AG09309 (cell line): ENCODE measurements around the gene RARS2.

ENCODE experiments used
- DNase-seq: peaks from one replicate; pipeline ENCODE4 v3.0.0-alpha.2; 2010; ENCODE audit warnings: low read depth
- H3K4me3 ChIP-seq: 2 replicates; pipeline ENCODE4 v1.5.1; 2011; ENCODE audit warnings: mild to moderate bottlenecking, low read depth, low read length, moderate library complexity; ENCODE audit not compliant: control insufficient read depth
- CTCF ChIP-seq: IDR thresholded peaks from 2 replicates; pipeline ENCODE4 v1.5.1; 2011; ENCODE audit warnings: mild to moderate bottlenecking, low read depth, low read length, inconsistent platforms; ENCODE audit not compliant: insufficient read depth, control insufficient read depth; ENCODE audit errors: missing control alignments

The RARS2 gene

GRCh38 chr6:87482366-87482765 lies 107.4 kb downstream of the RARS2 start:
- H3K4me3 ChIP-seq = no peak overlapping the region
- no peak for DNase-seq
- TF ChIP-seq CTCF = no peak

GRCh38 chr6:87481931-87482330 lies 107.9 kb downstream of the RARS2 start:
- no peak for DNase-seq
- TF ChIP-seq CTCF = no peak
- no peak overlapping the region for H3K4me3 ChIP-seq

- no peak for TF ChIP-seq CTCF
- H3K4me3 ChIP-seq = peak overlapping the region; percentile 85
- DNase-seq = peak; percentile 7
Observed at GRCh38 chr6:87473419-87473903, 116.3 kb downstream of the RARS2 start.

- no peak for TF ChIP-seq CTCF
- peak within 1 kb of the TSS; percentile 85 for H3K4me3 ChIP-seq
- DNase-seq = peak; percentile 13
Observed at GRCh38 chr6:87472525-87473418, 117.0 kb downstream of the RARS2 start, which contains the start of gene SLC35A1. SLC35A1 (plus strand) TSS chr6:87472974; CDS start chr6:87473004, 30 bp downstream.

DNA sequence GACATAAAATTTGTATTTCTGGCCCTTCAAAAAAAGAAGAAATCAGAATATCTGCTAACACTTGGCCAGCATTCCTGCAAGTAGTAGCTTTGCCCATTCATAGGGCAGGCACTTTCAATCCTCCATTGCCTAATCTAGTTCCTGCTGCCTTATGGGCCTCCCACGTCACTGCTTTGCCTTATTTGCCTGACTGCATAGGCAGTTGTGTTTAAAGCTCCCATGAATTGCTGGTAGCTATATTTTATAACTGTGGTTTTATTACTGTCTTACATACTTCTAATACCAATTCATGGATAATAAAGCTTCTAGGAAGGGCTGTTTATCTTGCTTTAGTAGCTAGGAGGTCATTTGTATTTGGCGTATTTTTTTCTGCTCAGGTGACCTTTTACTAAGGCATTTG lies 124.7 kb downstream of the RARS2 start:
- TF ChIP-seq CTCF = no peak
- H3K4me3 ChIP-seq = no peak overlapping the region
- DNase-seq = no peak
